ENCODE results near the gene PRR3.

DNA sequence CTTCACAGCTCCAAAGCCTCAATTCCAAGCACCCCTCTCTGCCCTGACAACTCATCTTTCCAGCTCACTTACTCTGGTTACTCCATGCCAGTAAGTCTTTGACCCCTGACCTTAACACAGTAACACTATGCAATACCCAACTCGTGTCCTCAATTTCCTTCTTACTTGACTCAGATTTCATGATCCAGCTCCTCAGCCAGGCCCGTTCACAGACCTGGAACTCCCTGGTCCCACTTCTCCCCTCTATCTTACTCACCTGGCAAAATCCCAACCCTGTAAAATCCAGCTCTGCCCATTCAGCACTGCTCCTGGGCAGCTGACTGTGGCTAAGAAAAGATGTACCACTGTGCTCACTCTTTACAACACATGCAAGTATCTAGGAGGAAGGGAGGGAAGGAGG lies 8.7 kb upstream of the PRR3 start:
- TF ChIP-seq RAD21 (IDR thresholded peaks at IDR 0.05; ENCODE audit: low read length) (no peak), FOS (IDR thresholded peaks at IDR 0.05; ENCODE audit: low read depth, low read length) (no peak), SMC3 (IDR thresholded peaks at IDR 0.05; ENCODE audit: low read depth, low read length) (no peak)
- TF ChIP-seq, protein P1, sequence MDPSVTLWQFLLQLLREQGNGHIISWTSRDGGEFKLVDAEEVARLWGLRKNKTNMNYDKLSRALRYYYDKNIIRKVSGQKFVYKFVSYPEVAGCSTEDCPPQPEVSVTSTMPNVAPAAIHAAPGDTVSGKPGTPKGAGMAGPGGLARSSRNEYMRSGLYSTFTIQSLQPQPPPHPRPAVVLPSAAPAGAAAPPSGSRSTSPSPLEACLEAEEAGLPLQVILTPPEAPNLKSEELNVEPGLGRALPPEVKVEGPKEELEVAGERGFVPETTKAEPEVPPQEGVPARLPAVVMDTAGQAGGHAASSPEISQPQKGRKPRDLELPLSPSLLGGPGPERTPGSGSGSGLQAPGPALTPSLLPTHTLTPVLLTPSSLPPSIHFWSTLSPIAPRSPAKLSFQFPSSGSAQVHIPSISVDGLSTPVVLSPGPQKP (IDR thresholded peaks at IDR 0.05; ENCODE audit: borderline replicate concordance, low read depth, low read length), result no peak
